Activated CD4-positive, CD25-positive, alpha-beta regulatory T cell treated with anti-CD3 and anti-CD28 coated beads, Interleukin-2, amount 50 U/mL, for 16 hours (primary cell): ENCODE measurements around the gene C9orf50.

Experiments
- DNase-seq: peaks from one replicate; pipeline ENCODE4 v3.0.0-alpha.2; 2020; ENCODE audit warnings: low read depth, low spot score

Gene C9orf50

DNA sequence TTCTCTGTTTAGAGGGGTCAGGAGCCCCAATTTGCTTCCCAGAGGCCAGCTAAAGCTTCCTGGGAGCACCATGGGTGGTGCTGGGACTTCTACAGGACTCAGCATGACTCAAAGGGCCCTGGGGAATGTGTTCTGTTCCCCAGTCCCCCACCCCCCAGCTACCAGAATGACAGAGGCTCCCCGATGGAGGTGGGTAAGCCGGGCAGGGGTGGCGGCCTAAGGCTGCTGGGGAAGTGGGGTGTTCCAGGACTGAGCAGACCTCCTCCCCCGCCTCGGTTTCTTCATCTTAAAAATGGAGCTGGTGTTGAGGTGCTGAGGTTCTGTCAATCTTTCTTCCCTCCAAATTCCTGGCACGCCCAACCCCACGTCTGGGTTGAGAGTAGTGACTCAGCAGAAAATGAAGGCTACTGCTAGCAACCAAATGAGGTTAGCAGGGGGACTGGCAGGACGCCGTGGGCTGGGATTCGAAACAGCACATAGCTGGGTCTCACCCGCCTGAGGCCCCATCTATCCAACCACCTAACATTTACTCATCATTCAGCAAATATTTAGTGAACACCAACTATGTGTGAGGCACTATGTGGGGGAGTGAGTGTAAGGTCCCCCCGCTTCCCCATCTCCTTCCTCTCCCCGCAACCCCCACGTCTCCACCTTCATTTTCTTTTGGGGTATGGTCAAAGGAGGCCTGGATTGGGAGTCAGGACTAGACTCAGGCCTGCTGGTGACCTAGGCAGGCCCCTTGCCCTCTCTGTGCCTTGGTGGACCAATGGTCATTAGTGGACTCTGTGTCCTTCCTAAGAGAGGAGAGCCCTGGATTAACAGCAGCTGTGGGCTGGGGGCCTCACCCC, 50.2 kb downstream of the C9orf50 start:
- DNase-seq = no peak

DNA sequence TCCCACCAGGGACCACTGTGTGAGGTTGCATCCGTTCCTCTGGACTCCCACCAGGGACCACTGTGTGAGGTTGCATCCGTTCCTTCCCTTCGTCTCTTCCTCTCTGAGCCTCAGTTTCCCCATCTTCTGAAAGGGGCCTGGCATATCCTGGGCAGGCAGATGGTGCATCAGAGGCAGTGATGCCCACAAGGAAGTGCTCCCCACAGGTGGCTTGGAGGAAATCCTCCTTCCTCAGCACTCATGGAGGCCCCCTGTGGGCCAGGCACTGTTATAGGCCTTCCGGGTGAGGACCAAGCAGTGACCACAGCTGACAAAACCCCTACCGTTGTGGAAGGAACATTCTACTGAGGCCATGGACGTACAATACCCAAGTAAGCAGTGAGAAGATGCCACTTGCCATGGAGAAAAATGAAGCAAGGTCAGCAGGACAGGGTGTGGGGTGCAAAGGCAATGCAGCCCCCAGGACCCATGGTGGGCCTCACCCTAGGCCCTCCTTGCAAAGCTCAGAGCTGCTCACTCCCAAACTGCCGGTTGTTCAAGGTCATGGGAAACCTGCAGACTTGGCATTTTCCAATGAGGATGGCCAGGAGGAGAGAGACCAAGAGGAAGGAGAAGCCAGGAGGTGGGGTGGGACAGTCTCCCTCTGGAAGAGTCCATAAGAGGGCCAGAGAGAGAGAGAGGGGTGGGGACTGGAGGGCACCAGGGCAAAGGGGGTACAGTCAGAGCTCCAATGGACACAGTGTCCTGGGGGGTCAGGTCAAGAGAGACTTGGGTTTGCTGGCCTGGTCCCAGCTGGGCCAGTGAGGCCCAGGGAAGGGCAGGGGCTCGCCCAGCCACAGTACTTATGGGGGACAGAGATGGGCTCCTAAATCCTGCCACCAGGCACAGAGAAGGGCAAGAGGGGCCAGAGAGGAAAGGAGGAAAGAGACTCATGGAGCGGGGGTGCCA, 51.1 kb downstream of the C9orf50 start:
- DNase-seq = no peak

DNA sequence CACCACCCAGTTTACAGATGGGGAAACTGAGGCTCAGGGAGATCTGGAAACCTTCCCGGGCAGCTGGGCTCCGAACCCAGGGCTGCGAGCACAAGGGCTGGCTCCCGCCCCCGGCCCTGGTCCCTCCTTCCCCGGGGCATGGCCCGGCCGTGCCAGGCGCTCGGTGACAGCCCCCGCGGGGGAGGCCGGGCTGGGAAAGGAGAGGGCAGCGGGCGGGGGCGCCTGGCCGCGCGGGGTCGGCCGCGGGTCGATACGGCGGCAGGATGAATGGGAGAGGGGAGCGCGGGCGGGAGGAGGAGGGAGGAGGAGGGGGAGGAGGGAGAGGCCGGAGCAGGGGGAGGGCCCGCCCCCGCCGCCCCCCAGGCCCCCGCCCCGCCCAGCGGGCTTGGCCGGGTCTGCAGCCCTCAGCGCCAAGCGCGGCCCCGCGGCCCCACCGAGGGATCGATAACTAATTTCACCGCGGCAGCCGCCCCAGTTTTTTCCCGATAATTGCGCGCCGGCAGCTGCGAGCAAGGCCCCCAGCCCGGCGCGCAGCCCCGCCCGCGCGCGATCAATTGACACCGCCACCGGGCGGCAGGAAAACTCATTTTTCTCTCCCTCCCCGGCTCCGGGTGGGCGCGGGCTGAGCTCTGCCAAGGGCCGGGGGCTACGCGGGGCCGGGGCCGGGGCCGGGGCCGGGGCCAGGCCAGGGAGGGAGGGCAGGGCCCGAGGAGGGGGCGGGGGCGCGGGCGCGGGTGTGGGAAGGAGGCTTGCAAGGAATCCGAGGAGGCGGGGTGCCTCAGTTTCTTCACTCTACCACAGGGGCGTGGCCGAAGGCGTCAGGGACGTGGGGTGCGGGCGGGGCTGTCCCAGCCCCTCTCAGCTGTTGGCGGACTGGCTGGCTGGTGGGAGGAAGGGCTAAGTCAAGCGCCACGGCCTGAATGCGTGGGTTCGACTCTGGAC, 52.1 kb downstream of the C9orf50 start:
- no peak for DNase-seq

DNA sequence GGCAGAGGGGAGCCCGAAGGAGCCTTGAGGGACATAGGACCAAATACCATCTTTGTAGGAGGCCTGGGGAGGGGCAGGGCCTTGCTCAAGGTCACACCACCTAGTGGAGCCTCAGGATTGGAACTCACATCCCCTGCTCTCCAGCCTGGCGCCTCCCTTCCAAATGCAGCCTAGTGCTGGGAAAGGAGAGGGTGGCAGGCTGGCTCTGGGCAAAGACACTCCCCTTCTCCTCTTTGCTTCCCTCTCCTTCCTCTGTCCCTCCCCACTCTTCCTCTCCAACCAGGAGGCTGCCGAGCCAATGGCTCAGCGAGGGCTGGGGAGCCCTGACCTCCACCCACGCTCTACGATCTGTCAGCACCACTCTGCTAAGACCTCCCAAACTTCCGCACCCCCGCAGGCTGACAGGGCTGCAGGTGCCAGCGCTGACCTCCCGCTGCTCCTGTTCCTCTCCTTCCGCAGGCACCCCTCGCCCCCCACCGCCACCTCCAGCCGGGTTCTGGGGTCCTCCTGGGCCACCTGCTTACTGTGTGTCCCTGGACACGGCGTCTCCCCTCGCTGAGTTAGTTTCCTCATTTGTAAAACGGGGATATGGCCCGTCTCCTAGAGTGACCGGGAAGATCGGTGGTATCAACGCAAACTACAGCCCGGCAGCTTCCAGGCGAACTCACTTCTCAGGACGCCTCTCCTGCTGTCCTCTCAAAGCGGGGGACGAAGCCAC, 52.9 kb downstream of the C9orf50 start:
- DNase-seq = no peak

DNA sequence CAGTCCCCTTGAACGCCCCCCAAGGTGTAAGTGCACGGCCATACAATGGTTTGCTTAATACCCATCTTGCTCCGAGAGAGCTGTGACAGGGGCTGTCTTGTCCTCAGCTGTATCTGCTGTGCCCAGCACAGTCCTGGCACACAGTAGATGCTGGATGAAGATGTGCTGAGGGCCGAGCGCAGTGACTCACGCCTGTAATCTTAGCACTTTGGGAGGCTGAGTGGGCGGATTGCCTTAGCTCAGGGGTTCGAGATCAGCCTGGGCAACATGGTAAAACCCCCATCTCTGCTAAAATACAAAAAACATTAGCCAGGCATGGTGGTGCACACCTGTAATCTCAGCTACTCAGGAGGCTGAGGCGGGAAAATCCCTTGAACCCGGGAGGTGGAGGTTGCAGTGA, 53.6 kb downstream of the C9orf50 start:
- no peak for DNase-seq

DNA sequence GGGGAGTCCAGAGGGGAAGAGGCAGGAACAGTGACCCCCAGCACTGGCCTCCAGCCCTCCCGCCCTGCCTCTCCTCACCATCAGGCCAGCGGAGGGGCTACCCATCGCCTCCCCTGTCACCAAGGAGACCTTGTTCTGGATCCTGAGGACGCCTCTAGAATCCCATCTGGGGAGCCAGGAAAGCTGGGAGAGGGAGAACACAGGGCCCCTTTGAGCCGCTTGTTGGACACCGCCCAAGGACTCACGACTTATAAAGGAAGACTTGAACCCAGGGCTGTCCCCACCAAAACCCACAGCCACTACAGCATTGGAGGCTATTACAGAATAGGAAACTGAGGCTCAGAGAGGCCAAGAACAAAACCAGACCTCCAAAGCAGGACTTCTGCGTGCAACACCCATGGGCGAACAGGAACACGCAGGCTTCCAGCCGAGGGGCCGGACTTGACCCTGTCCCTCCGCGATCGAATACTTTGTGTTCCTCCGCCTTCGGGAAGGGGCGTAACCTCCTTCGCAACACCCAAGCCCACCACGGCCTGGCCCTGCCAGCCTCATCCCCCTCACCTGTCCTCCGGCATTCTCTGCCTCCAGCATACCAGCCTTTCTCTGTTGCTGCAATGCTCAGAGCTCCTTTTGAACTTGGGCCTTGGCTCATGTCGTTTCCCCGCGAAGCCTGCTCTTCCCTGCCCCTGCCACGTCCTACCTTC, 54.2 kb downstream of the C9orf50 start:
- DNase-seq = no peak

DNA sequence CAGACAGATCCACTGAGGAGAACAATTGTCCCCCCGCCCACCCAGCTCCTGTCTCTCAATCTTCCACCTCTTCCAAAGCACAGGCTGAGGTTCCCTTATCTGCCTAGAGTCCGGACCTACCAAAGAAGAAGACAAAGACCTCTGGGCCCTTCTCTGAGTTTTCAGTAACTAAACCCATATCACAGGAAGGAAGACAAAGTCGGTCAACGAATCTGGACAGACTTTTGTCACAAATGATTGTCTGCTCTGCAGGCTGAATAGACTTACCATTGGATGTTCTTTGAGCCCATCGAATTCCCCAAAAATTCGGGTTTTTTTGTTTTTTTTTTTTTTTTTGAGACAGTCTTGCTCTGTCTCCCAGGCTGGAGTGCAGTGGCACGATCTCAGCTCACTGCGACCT, 58.0 kb downstream of the C9orf50 start:
- DNase-seq = no peak

DNA sequence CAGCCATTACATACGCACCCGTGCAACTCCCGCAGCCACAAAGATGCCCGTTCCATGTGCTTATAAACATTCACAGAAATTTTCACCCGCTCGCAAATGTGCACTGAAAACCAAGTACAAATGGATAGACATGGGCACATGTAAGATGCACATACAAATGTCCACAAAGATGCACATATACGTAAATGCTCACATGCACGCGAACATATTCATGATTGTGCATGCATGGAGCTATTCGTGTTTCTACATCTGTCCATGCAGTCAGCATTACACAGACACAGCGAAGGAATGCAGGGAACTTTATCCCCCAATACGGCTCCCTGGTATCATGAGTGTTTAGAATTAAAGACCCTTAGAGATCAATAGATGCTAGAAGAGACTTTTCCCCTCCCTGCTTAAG, 58.4 kb downstream of the C9orf50 start:
- DNase-seq = no peak
